HEK293 (cell line): ENCODE data around the gene TOPBP1.

Source experiments
- CTCF ChIA-PET: fragments of 350-600 bp; formaldehyde crosslinking; extraction: SDS; loops from one replicate; lab custom pipeline; 2021; ENCODE audit warnings: antibody characterized with exemption; lab: Yijun Ruan, JAX
- POLR2A ChIA-PET: fragments of 300-600 bp; formaldehyde crosslinking; extraction: SDS; loops from one replicate; lab custom pipeline; 2020; ENCODE audit warnings: antibody characterized with exemption, inconsistent platforms; lab: Yijun Ruan, JAX
- H3K27ac ChIP-seq: fragments of 200-500 bp; sonication (Bioruptor generic); 2 replicates; pipeline ENCODE4 v1.5.1; 2014; ENCODE audit warnings: low read depth, low read length, control low read depth, inconsistent platforms; ENCODE audit errors: extremely low read depth
- H3K36me3 ChIP-seq, 2 experiments: fragments of 200-500 bp in 1 of 2; sonication (Bioruptor generic) in 1 of 2; 1 replicate in 1 of 2; 2 replicates in 1 of 2; pipeline ENCODE4 v1.5.1; 2014 to 2017; ENCODE audit warnings: inconsistent platforms in 2 of 2, low read length in 2 of 2; ENCODE audit not compliant: control insufficient read depth in 2 of 2, insufficient read depth in 1 of 2
- H3K4me1 ChIP-seq: fragments of 200-500 bp; sonication (Bioruptor generic); 2 replicates; pipeline ENCODE4 v1.5.1; 2014; ENCODE audit warnings: mild to moderate bottlenecking, low read length, inconsistent platforms; ENCODE audit not compliant: control insufficient read depth, insufficient read depth
- H3K4me3 ChIP-seq: 2 replicates; pipeline ENCODE4 v1.5.1; 2011; ENCODE audit warnings: low read depth, mild to moderate bottlenecking, control low read depth, low read length, moderate library complexity
- H3K9me3 ChIP-seq: fragments of 200-500 bp; sonication (Bioruptor generic); 2 replicates; pipeline ENCODE4 v1.5.1; 2014; ENCODE audit warnings: low read depth, low read length, inconsistent platforms; ENCODE audit not compliant: control insufficient read depth, insufficient read depth
- WT1 ChIP-seq: fragments of 450-650 bp; formaldehyde crosslinking; IDR thresholded peaks from 2 replicates; pipeline ENCODE4 v1.5.1; 2016; ENCODE audit warnings: missing biosample characterization, missing genetic modification characterization
- ZNF121 ChIP-seq: fragments of 450-650 bp; formaldehyde crosslinking; IDR thresholded peaks from 2 replicates; pipeline ENCODE4 v1.5.1; 2016; ENCODE audit warnings: missing biosample characterization, missing genetic modification characterization
- ZNF549 ChIP-seq: fragments of 450-650 bp; IDR thresholded peaks from 2 replicates; pipeline ENCODE4 v1.5.1; 2018; ENCODE audit warnings: missing biosample characterization, missing genetic modification characterization, mild to moderate bottlenecking, inconsistent platforms, moderate library complexity
- ZNF624 ChIP-seq: fragments of 450-650 bp; formaldehyde crosslinking; IDR thresholded peaks from 2 replicates; pipeline ENCODE4 v1.5.1; 2017; ENCODE audit warnings: missing biosample characterization, missing genetic modification characterization
- ZXDB ChIP-seq: fragments of 450-650 bp; formaldehyde crosslinking; IDR thresholded peaks from 2 replicates; pipeline ENCODE4 v1.5.1; 2016; ENCODE audit warnings: missing biosample characterization, missing genetic modification characterization
- TF ChIP-seq, protein P1 (sequence below): fragments of 450-650 bp; formaldehyde crosslinking; IDR thresholded peaks from 2 replicates; pipeline ENCODE4 v1.5.1; 2016; ENCODE audit warnings: missing biosample characterization, missing genetic modification characterization
- TF ChIP-seq, protein P2 (sequence below): fragments of 450-650 bp; formaldehyde crosslinking; IDR thresholded peaks from 2 replicates; pipeline ENCODE4 v1.5.1; 2016; ENCODE audit warnings: missing biosample characterization, missing genetic modification characterization
- TF ChIP-seq, protein P3 (sequence below): fragments of 450-650 bp; formaldehyde crosslinking; IDR thresholded peaks from 2 replicates; pipeline ENCODE4 v1.5.1; 2016; ENCODE audit warnings: missing biosample characterization, missing genetic modification characterization, borderline replicate concordance
- TF ChIP-seq, protein P4 (sequence below): fragments of 450-650 bp; formaldehyde crosslinking; optimal IDR thresholded peaks from 2 replicates; pipeline ENCODE3; 2016; ENCODE audit warnings: missing biosample characterization, mild to moderate bottlenecking, missing genetic modification characterization
- TF ChIP-seq, protein P5 (sequence below): fragments of 450-650 bp; IDR thresholded peaks from 2 replicates; pipeline ENCODE4 v1.5.1; 2018; ENCODE audit warnings: missing biosample characterization, missing genetic modification characterization

The TOPBP1 gene

DNA sequence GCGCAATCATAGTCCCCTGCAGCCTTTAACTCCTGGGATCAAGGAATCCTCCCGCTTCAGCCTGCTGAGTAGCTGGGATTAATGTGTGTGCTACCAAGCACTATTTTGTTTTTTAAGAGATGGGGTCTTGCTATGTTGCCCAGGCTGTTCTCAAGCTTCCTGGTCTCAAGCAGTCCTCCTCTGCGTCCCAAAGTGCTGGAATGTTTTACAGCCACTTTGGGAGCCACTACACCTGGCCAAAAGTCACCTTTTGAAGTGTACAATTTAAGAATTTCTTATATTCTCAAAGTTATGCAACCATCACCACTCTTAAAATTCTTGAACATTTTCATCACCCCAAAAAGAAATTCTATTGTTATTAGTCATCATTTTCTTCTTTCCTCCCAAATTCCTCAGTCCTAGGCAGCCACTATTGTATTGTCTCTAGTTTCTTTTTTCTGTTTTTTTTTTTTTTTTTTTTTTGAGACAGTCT lies 70.4 kb downstream of the TOPBP1 start:
- POLR2A ChIA-PET, result no interaction called here
- Histone ChIP-seq H3K27ac (no peak overlapping the region), H3K4me1 (no peaks in the 10 kb centered on the region), H3K9me3 (no peaks in the 10 kb centered on the region), H3K36me3 (peaks cover 4 to 34% of the 10 kb centered on the region in 2 experiments), H3K4me3 (no peak overlapping the region)
- CTCF ChIA-PET, result interaction anchor here (0.6 kb wide), 1 partner anchor 54 kb away, joined by 3 read pairs; no protein-coding TSS in a partner anchor
- TF ChIP-seq, protein P1, sequence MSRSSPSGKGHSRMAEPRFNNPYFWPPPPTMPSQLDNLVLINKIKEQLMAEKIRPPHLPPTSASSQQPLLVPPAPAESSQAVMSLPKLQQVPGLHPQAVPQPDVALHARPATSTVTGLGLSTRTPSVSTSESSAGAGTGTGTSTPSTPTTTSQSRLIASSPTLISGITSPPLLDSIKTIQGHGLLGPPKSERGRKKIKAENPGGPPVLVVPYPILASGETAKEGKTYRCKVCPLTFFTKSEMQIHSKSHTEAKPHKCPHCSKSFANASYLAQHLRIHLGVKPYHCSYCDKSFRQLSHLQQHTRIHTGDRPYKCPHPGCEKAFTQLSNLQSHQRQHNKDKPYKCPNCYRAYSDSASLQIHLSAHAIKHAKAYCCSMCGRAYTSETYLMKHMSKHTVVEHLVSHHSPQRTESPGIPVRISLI (tag by site-specific recombination), result peak; percentile 38; the same call in 1 of the 2 replicates
- peak; percentile 59; the same call in 1 of the 2 replicates for TF ChIP-seq ZNF121
- TF ChIP-seq, protein P2, sequence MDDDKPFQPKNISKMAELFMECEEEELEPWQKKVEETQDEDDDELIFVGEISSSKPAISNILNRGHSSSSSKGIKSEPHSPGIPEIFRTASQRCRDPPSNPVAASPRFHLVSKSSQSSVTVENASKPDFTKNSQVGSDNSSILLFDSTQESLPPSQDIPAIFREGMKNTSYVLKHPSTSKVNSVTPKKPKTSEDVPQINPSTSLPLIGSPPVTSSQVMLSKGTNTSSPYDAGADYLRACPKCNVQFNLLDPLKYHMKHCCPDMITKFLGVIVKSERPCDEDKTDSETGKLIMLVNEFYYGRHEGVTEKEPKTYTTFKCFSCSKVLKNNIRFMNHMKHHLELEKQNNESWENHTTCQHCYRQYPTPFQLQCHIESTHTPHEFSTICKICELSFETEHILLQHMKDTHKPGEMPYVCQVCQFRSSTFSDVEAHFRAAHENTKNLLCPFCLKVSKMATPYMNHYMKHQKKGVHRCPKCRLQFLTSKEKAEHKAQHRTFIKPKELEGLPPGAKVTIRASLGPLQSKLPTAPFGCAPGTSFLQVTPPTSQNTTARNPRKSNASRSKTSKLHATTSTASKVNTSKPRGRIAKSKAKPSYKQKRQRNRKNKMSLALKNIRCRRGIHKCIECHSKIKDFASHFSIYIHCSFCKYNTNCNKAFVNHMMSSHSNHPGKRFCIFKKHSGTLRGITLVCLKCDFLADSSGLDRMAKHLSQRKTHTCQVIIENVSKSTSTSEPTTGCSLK, result no peak

- Histone ChIP-seq H3K9me3 (no peaks in the 10 kb centered on the region), H3K4me3 (no peak overlapping the region), H3K36me3 (peaks cover 13 to 52% of the 10 kb centered on the region in 2 experiments), H3K4me1 (no peaks in the 10 kb centered on the region), H3K27ac (no peak overlapping the region)
- no peak for TF ChIP-seq ZXDB (tag by site-specific recombination)
- no peak for TF ChIP-seq ZNF624 (tag by site-specific recombination)
- POLR2A ChIA-PET, result no interaction called here
- CTCF ChIA-PET, result no interaction called here
Observed at GRCh38 chr3:133589503-133589902, 72.2 kb downstream of the TOPBP1 start.

GRCh38 chr3:133588784-133589465 lies 72.8 kb downstream of the TOPBP1 start:
- H3K4me1 ChIP-seq, result no peaks in the 10 kb centered on the region
- H3K4me3 ChIP-seq, result no peak overlapping the region
- peaks cover 18 to 58% of the 10 kb centered on the region in 2 experiments for H3K36me3 ChIP-seq
- POLR2A ChIA-PET, result no interaction called here
- H3K9me3 ChIP-seq, result no peaks in the 10 kb centered on the region
- no peak overlapping the region for H3K27ac ChIP-seq
- CTCF ChIA-PET, result no interaction called here
- TF ChIP-seq, protein P3, sequence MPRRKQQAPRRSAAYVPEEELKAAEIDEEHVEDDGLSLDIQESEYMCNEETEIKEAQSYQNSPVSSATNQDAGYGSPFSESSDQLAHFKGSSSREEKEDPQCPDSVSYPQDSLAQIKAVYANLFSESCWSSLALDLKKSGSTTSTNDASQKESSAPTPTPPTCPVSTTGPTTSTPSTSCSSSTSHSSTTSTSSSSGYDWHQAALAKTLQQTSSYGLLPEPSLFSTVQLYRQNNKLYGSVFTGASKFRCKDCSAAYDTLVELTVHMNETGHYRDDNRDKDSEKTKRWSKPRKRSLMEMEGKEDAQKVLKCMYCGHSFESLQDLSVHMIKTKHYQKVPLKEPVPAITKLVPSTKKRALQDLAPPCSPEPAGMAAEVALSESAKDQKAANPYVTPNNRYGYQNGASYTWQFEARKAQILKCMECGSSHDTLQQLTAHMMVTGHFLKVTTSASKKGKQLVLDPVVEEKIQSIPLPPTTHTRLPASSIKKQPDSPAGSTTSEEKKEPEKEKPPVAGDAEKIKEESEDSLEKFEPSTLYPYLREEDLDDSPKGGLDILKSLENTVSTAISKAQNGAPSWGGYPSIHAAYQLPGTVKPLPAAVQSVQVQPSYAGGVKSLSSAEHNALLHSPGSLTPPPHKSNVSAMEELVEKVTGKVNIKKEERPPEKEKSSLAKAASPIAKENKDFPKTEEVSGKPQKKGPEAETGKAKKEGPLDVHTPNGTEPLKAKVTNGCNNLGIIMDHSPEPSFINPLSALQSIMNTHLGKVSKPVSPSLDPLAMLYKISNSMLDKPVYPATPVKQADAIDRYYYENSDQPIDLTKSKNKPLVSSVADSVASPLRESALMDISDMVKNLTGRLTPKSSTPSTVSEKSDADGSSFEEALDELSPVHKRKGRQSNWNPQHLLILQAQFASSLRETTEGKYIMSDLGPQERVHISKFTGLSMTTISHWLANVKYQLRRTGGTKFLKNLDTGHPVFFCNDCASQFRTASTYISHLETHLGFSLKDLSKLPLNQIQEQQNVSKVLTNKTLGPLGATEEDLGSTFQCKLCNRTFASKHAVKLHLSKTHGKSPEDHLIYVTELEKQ (tag by site-specific recombination), result no peak
- TF ChIP-seq WT1 (tag by site-specific recombination), result no peak
- TF ChIP-seq, protein P4, sequence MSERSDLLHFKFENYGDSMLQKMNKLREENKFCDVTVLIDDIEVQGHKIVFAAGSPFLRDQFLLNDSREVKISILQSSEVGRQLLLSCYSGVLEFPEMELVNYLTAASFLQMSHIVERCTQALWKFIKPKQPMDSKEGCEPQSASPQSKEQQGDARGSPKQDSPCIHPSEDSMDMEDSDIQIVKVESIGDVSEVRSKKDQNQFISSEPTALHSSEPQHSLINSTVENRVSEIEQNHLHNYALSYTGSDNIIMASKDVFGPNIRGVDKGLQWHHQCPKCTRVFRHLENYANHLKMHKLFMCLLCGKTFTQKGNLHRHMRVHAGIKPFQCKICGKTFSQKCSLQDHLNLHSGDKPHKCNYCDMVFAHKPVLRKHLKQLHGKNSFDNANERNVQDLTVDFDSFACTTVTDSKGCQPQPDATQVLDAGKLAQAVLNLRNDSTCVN, result no peak
- TF ChIP-seq, protein P5, sequence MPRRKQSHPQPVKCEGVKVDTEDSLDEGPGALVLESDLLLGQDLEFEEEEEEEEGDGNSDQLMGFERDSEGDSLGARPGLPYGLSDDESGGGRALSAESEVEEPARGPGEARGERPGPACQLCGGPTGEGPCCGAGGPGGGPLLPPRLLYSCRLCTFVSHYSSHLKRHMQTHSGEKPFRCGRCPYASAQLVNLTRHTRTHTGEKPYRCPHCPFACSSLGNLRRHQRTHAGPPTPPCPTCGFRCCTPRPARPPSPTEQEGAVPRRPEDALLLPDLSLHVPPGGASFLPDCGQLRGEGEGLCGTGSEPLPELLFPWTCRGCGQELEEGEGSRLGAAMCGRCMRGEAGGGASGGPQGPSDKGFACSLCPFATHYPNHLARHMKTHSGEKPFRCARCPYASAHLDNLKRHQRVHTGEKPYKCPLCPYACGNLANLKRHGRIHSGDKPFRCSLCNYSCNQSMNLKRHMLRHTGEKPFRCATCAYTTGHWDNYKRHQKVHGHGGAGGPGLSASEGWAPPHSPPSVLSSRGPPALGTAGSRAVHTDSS (tag by site-specific recombination), result no peak
- no peak for TF ChIP-seq ZNF549 (tag by site-specific recombination)
